IMR-90 (cell line): Measurements from ENCODE around the gene ABCD1. TPM values are rescaled to one million over a fixed set of nuclear protein-coding genes. Genes with fewer than 3 reads are reported as not detected.

Experiments used
- ATAC-seq: fragments of 200-7000 bp; cut with Tn5 transposase; 2 replicates; pipeline ENCODE4 v1.9.1; 2020; ENCODE audit warnings: low read depth, mild to moderate bottlenecking, moderate library complexity
- BruUV-seq: library from RNA; stranded (reverse); fragments of 400-500 nt; replicated peaks from 2 replicates; lab custom pipeline; 2021; lab: Mats Ljungman, UMichigan
- CTCF ChIA-PET: fragments of 300-600 bp; formaldehyde crosslinking; extraction: SDS; loops from one replicate; lab custom pipeline; 2021; ENCODE audit warnings: antibody characterized with exemption; lab: Yijun Ruan, JAX
- POLR2A ChIA-PET: fragments of 300-600 bp; sonication (Branson Sonifier 250); formaldehyde crosslinking; loops from one replicate; lab custom pipeline; 2022; ENCODE audit warnings: antibody characterized with exemption; ENCODE audit not compliant: unreplicated experiment; lab: Charles Lee
- DNase-seq: peaks from one replicate; pipeline ENCODE4 v3.0.0; 2013
- H2AFZ ChIP-seq: replicated peaks from 2 replicates; pipeline ENCODE3; 2013; ENCODE audit warnings: low read length, mild to moderate bottlenecking; ENCODE audit not compliant: poor library complexity
- H2AK5ac ChIP-seq: 2 replicates; pipeline ENCODE4 v1.6.1; 2013; ENCODE audit warnings: low read depth, low read length, inconsistent platforms
- H2AK9ac ChIP-seq: replicated peaks from 2 replicates; pipeline ENCODE3; 2013; ENCODE audit warnings: mild to moderate bottlenecking, low read depth, low read length, moderate library complexity; ENCODE audit not compliant: poor library complexity
- H2BK120ac ChIP-seq: 2 replicates; pipeline ENCODE4 v1.6.1; 2013; ENCODE audit warnings: low read depth, low read length, inconsistent platforms
- H2BK15ac ChIP-seq: 3 replicates; pipeline ENCODE4 v1.6.1; 2013; ENCODE audit warnings: low read depth, low read length, inconsistent platforms
- H2BK20ac ChIP-seq: 2 replicates; pipeline ENCODE4 v1.6.1; 2013; ENCODE audit warnings: low read depth, mild to moderate bottlenecking, inconsistent platforms, low read length, moderate library complexity
- H2BK5ac ChIP-seq: 2 replicates; pipeline ENCODE4 v1.6.1; 2013; ENCODE audit warnings: mild to moderate bottlenecking, low read depth, low read length, inconsistent platforms; ENCODE audit not compliant: poor library complexity, severe bottlenecking
- H3K14ac ChIP-seq: replicated peaks from 2 replicates; pipeline ENCODE4 v1.6.1; 2013; ENCODE audit warnings: low read depth, low read length, inconsistent platforms
- H3K18ac ChIP-seq: 2 replicates; pipeline ENCODE4 v1.6.1; 2013; ENCODE audit warnings: low read depth, low read length, control low read depth
- H3K23ac ChIP-seq: 2 replicates; pipeline ENCODE4 v1.6.1; 2013; ENCODE audit warnings: low read depth, low read length, inconsistent platforms
- H3K27ac ChIP-seq: 2 replicates; pipeline ENCODE4 v1.5.1; 2013; ENCODE audit warnings: mild to moderate bottlenecking, control low read depth, low read length; ENCODE audit not compliant: insufficient read depth
- H3K27me3 ChIP-seq: 2 replicates; pipeline ENCODE4 v1.6.1; 2013; ENCODE audit warnings: low read length; ENCODE audit not compliant: control insufficient read depth, insufficient read depth
- H3K36me3 ChIP-seq: 2 replicates; pipeline ENCODE4 v1.6.1; 2013; ENCODE audit warnings: low read length, mixed read lengths; ENCODE audit not compliant: control insufficient read depth, insufficient read depth
- H3K4ac ChIP-seq: 2 replicates; pipeline ENCODE4 v1.6.1; 2013; ENCODE audit warnings: low read depth, low read length, inconsistent platforms
- H3K4me1 ChIP-seq: 2 replicates; pipeline ENCODE4 v1.6.1; 2013; ENCODE audit warnings: low read length, mixed read lengths; ENCODE audit not compliant: control insufficient read depth, insufficient read depth
- H3K4me2 ChIP-seq: 2 replicates; pipeline ENCODE4 v1.6.1; 2013; ENCODE audit warnings: low read depth, mild to moderate bottlenecking, control low read depth, low read length, moderate library complexity
- H3K4me3 ChIP-seq: 2 replicates; pipeline ENCODE4 v1.5.1; 2013; ENCODE audit warnings: low read depth, mild to moderate bottlenecking, control low read depth, low read length, moderate library complexity; ENCODE audit not compliant: insufficient read depth
- H3K56ac ChIP-seq: 2 replicates; pipeline ENCODE4 v1.6.1; 2013; ENCODE audit warnings: low read length, inconsistent platforms; ENCODE audit not compliant: insufficient read depth; ENCODE audit errors: extremely low read depth
- H3K79me1 ChIP-seq, 2 experiments: 2 replicates each; pipeline ENCODE4 v1.6.1; 2013; ENCODE audit warnings: low read length in 2 of 2, inconsistent platforms in 1 of 2, low read depth in 1 of 2
- H3K9ac ChIP-seq: 2 replicates; pipeline ENCODE4 v1.6.1; 2013; ENCODE audit warnings: low read depth, low read length, control low read depth
- H3K9me1 ChIP-seq: 2 replicates; pipeline ENCODE4 v1.6.1; 2013; ENCODE audit warnings: low read length, inconsistent platforms; ENCODE audit not compliant: insufficient read depth
- H3K9me3 ChIP-seq: 2 replicates; pipeline ENCODE4 v1.6.1; 2013; ENCODE audit warnings: low read length; ENCODE audit not compliant: control insufficient read depth, insufficient read depth
- H4K20me1 ChIP-seq: 2 replicates; pipeline ENCODE4 v1.6.1; 2013; ENCODE audit warnings: low read length, inconsistent platforms; ENCODE audit not compliant: insufficient read depth
- H4K5ac ChIP-seq: 2 replicates; pipeline ENCODE4 v1.6.1; 2013; ENCODE audit warnings: mild to moderate bottlenecking, low read depth, low read length, control low read depth
- H4K8ac ChIP-seq, 2 experiments: 2 replicates each; pipeline ENCODE4 v1.6.1; 2013; ENCODE audit warnings: low read depth in 2 of 2, low read length in 2 of 2, control low read depth in 1 of 2, inconsistent platforms in 1 of 2
- H4K91ac ChIP-seq: 2 replicates; pipeline ENCODE4 v1.6.1; 2013; ENCODE audit warnings: low read depth, low read length, inconsistent platforms; ENCODE audit not compliant: insufficient read depth
- CHD1 ChIP-seq: IDR thresholded peaks from 2 replicates; pipeline ENCODE4 v1.6.1; 2012; ENCODE audit warnings: low read depth, low read length, improper control_type of control experiment
- MXI1 ChIP-seq: IDR thresholded peaks from 2 replicates; pipeline ENCODE4 v1.6.1; 2012; ENCODE audit warnings: low read depth, mild to moderate bottlenecking, low read length, moderate library complexity, borderline replicate concordance
- SMC3 ChIP-seq: fragments of 150-350 bp; IDR thresholded peaks from 2 replicates; pipeline ENCODE4 v1.6.1; 2016; ENCODE audit warnings: low read depth, mild to moderate bottlenecking, antibody characterized with exemption, low read length, moderate library complexity
- WGBS, 2 experiments: methylation state at CpG; one replicate each; pipeline versions ENCODE4 v1.1.5 to v1.1.7; 2013; ENCODE audit warnings: missing lambda C conversion rate in 2 of 2; ENCODE audit not compliant: insufficient read length in 1 of 2; ENCODE audit errors: extremely low coverage in 2 of 2; 5-methylcytosine and 5-hydroxymethylcytosine counted together
- dilution Hi-C: fragments of 300-500 bp; cut with HindIII; formaldehyde crosslinking; loops from one replicate; pipeline ENCODE4 v1.14.3; 2018; ENCODE audit warnings: low sequenced_read_pairs; ENCODE audit not compliant: unreplicated experiment
- in situ Hi-C: fragments of 300-500 bp; cut with MboI; formaldehyde crosslinking; loops from 3 replicates; pipeline ENCODE4 v1.14.3; 2019; ENCODE audit warnings: low sequenced_read_pairs, inconsistent platforms, mixed read lengths
- intact Hi-C: fragments of 100-400 bp; cut with micrococcal nuclease; formaldehyde crosslinking; loops from 2 replicates; pipeline ENCODE4 v1.10.0; 2022
- polyA plus RNA-seq, 3 experiments: library from polyadenylated mRNA; depleted of rRNA; stranded (reverse); fragments of >200 nt; gene quantifications; 2 replicates each; pipeline ENCODE4 v1.2.3, GENCODE V29; 2012; ENCODE audit warnings: low replicate concordance in 1 of 3
- total RNA-seq: library from RNA; depleted of rRNA; stranded (reverse); fragments of >200 nt; gene quantifications from 2 replicates; pipeline ENCODE4 v1.2.3, GENCODE V29; 2012
- TF ChIP-seq, protein P1 (sequence below): conservative IDR thresholded peaks from 2 replicates; pipeline ENCODE4 v1.5.1; 2012; ENCODE audit warnings: mild to moderate bottlenecking, low read depth, low read length, improper control_type of control experiment

The ABCD1 gene
- total and polyA plus RNA-seq, 2 of the 4 experiments (the other 2 are of a cell fraction), result 4.3 to 7.0 TPM

DNA sequence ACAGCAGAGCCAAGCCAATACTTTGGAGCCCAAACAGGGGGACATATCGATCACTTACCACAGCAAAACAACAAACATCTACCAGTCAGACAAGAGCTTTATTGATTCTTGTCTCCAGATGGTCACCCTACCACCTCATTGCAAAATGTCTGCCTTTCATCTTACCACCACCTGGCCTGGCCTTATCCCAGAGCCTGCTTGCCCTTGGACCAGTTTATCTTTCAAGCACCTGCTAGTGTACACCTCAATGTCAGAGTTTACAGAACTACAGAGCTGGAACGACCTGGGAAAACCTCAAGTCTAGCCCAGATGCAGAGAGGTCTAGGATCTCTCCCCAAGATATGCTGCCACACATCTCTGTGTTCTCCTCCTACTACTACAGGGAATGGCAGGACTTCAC lies 5.0 kb upstream of the ABCD1 start:
- Histone ChIP-seq H3K9me1 (no peaks in the 10 kb centered on the region; the same call in 1 of the 2 replicates), H4K5ac (no peak overlapping the region), H3K4me3 (no peak overlapping the region), H3K9me3 (no peaks in the 10 kb centered on the region), H4K91ac (no peak overlapping the region), H3K36me3 (peaks cover 33% of the 10 kb centered on the region), H2AK9ac (no peak overlapping the region), H3K18ac (no peak overlapping the region), H4K20me1 (peaks cover 14% of the 10 kb centered on the region), H4K8ac (no peak overlapping the region), H3K9ac (no peak overlapping the region), H2BK15ac (no peak overlapping the region), H3K56ac (no peak overlapping the region), H3K23ac (no peak overlapping the region), H3K14ac (no peak overlapping the region), H2AK5ac (no peak overlapping the region), H3K27ac (no peak overlapping the region), H3K79me1 (peaks cover 5 to 12% of the 10 kb centered on the region in 2 experiments; a peak in 3 of 4 replicates), H3K4me2 (no peak overlapping the region), H2BK5ac (no peak overlapping the region), H2AFZ (no peak overlapping the region), H3K27me3 (no peaks in the 10 kb centered on the region), H3K4me1 (peaks cover 2% of the 10 kb centered on the region; the same call in 1 of the 2 replicates), H3K4ac (no peak overlapping the region), H2BK20ac (no peak overlapping the region), H2BK120ac (no peak overlapping the region)
- ChIA-PET CTCF (no interaction called here), POLR2A (no interaction called here)
- TF ChIP-seq MXI1 (no peak), CHD1 (no peak), SMC3 (no peak)
- TF ChIP-seq, protein P1, sequence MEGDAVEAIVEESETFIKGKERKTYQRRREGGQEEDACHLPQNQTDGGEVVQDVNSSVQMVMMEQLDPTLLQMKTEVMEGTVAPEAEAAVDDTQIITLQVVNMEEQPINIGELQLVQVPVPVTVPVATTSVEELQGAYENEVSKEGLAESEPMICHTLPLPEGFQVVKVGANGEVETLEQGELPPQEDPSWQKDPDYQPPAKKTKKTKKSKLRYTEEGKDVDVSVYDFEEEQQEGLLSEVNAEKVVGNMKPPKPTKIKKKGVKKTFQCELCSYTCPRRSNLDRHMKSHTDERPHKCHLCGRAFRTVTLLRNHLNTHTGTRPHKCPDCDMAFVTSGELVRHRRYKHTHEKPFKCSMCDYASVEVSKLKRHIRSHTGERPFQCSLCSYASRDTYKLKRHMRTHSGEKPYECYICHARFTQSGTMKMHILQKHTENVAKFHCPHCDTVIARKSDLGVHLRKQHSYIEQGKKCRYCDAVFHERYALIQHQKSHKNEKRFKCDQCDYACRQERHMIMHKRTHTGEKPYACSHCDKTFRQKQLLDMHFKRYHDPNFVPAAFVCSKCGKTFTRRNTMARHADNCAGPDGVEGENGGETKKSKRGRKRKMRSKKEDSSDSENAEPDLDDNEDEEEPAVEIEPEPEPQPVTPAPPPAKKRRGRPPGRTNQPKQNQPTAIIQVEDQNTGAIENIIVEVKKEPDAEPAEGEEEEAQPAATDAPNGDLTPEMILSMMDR, result no peak
- no peak for ATAC-seq
- WGBS, 2 experiments, result 86% methylated on average over 1 of the region's 2 CpGs; no CpG with 5 or more reads in 1 of the 2 experiments
- in situ Hi-C loops, result no loop called here
- BruUV-seq, result no TSS peak
- dilution Hi-C loops, result no loop called here
- intact Hi-C loops, result no loop called here
- no peak for DNase-seq
